Cardiac septum (tissue), 1 donor: ENCODE measurements around the gene CCDC148. TPM values are rescaled to one million over a fixed set of nuclear protein-coding genes. Genes with fewer than 3 reads are reported as not detected.

Source experiments
- DNase-seq: peaks from one replicate; pipeline ENCODE4 v3.0.0-alpha.2; 2020; ENCODE audit warnings: low spot score
- intact Hi-C: fragments of 100-400 bp; cut with DNase I; formaldehyde crosslinking; loops from one replicate; pipeline ENCODE4 v1.14.0; 2022
- total RNA-seq: library from RNA; stranded (reverse); fragmentation: NEBNext Ultra II Directional; extraction: Animal tissue kit (Norgen Biotek cat#: 25700); gene quantifications from one replicate; pipeline ENCODE4 v1.2.1, GENCODE V29; 2021
- donor health status: DM: no; HTN: no; CAD: no.

The CCDC148 gene
- total RNA-seq, 1 donor from 2014 or later, result 0.30 TPM

GRCh38 chr2:158194229-158194628 lies 262.3 kb downstream of the CCDC148 start:
- no peak for DNase-seq
- intact Hi-C loops, result no loop called here

GRCh38 chr2:158192515-158193443 lies 263.8 kb downstream of the CCDC148 start:
- DNase-seq, result no peak
- intact Hi-C loops, result no loop called here

- intact Hi-C loops, result no loop called here
- no peak for DNase-seq
Measured at GRCh38 chr2:158191076-158191895, 265.3 kb downstream of the CCDC148 start.

GRCh38 chr2:158189526-158189925 lies 267.0 kb downstream of the CCDC148 start:
- intact Hi-C loops, result loop anchor here (10.0 kb wide), 1 partner anchor 265 kb away; the partner anchor contains the start of genes CCDC148 and PKP4
- DNase-seq, result no peak

- intact Hi-C loops, result loop anchor here (10.0 kb wide), 1 partner anchor 267 kb away; the partner anchor contains the start of genes CCDC148 and PKP4
- no peak for DNase-seq
Measured at GRCh38 chr2:158187908-158188307, 268.6 kb downstream of the CCDC148 start.

GRCh38 chr2:158184556-158185343 lies 271.8 kb downstream of the CCDC148 start:
- DNase-seq, result no peak

GRCh38 chr2:158184001-158184400 lies 272.6 kb downstream of the CCDC148 start:
- intact Hi-C loops, result loop anchor here (5.0 to 10.0 kb wide), 2 partner anchors 152 to 271 kb away; partner anchors contain the start of genes CCDC148 and PKP4
- no peak for DNase-seq

More at GRCh38 chr2:158184556-158185343, 271.8 kb downstream of the CCDC148 start:
- intact Hi-C loops, result loop anchor here (5.0 to 10.0 kb wide), 2 partner anchors 152 to 270 kb away; partner anchors contain the start of genes CCDC148 and PKP4

- no peak for DNase-seq
- intact Hi-C loops, result loop anchor here (5.0 to 10.0 kb wide), 2 partner anchors 150 to 272 kb away; partner anchors contain the start of genes CCDC148 and PKP4
Measured at GRCh38 chr2:158182676-158183295, 273.8 kb downstream of the CCDC148 start.

GRCh38 chr2:158181171-158181570 lies 275.4 kb downstream of the CCDC148 start:
- DNase-seq, result no peak
- intact Hi-C loops, result loop anchor here (2.0 to 10.0 kb wide), 3 partner anchors 149 to 574 kb away; partner anchors contain the start of genes CCDC148 and PKP4

- DNase-seq, result no peak
- intact Hi-C loops, result loop anchor here (2.0 to 10.0 kb wide), 3 partner anchors 147 to 575 kb away; partner anchors contain the start of genes CCDC148 and PKP4
Measured at GRCh38 chr2:158179660-158180059, 276.9 kb downstream of the CCDC148 start.

GRCh38 chr2:158178646-158179045 lies 277.9 kb downstream of the CCDC148 start:
- intact Hi-C loops, result no loop called here
- DNase-seq, result no peak

GRCh38 chr2:158174956-158175355 lies 281.6 kb downstream of the CCDC148 start:
- intact Hi-C loops, result no loop called here
- DNase-seq, result no peak

- no peak for DNase-seq
- intact Hi-C loops, result no loop called here
Measured at GRCh38 chr2:158174495-158174894, 282.1 kb downstream of the CCDC148 start.

- intact Hi-C loops, result no loop called here
- no peak for DNase-seq
Measured at GRCh38 chr2:158172719-158173118, 283.8 kb downstream of the CCDC148 start.

GRCh38 chr2:158154596-158154995 lies 302.0 kb downstream of the CCDC148 start:
- DNase-seq, result no peak
- intact Hi-C loops, result no loop called here

- DNase-seq, result no peak
- intact Hi-C loops, result no loop called here
Measured at GRCh38 chr2:158153270-158154015, 303.1 kb downstream of the CCDC148 start.

- intact Hi-C loops, result no loop called here
Measured at GRCh38 chr2:158144914-158145625, 311.5 kb downstream of the CCDC148 start.

More at GRCh38 chr2:158144914-158145625, 311.5 kb downstream of the CCDC148 start:
- no peak for DNase-seq
